GM12891 (cell line): Measurements from ENCODE around the gene DHFR2.

Experiments used
- POLR2A ChIP-seq: IDR thresholded peaks from 2 replicates; pipeline ENCODE4 v1.6.1; 2011; ENCODE audit warnings: low read depth, low read length, control low read depth
- POLR2AphosphoS5 ChIP-seq: IDR thresholded peaks from 2 replicates; pipeline ENCODE4 v1.6.1; 2011; ENCODE audit warnings: low read depth, low read length, control low read depth
- TAF1 ChIP-seq: IDR thresholded peaks from 2 replicates; pipeline ENCODE4 v1.6.1; 2011; ENCODE audit warnings: low read depth, low read length, control low read depth

DNA sequence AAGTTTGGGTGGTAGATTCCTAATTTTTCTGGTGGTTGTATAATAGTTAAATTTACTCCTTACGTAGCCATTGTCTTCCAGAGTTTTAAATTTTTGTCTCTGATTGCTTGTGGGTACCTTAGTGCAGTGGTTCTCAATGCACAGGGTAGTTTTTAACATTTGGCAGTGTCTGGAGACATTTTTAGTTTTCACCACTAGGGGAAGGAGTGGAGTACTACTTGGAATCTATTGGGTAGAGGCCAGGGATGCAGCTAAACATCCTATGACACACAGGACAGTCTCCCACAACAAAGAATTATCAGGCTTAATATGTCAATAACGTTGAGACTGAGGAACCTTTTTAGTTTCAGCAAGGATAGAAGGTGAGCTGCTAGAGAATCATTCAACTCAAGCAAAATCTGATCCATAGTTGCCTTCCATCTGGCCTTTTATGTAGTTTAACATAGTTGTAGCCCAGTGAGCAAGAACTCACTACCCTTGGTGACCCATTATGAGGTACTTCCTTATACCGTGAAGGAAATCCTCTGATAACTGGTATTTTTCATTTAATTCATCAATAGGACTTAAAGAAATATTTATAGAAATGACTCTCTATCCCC is 25.7 kb downstream of the DHFR2 start:
- no peak for TF ChIP-seq POLR2A
- TF ChIP-seq TAF1 = no peak
- no peak for TF ChIP-seq POLR2AphosphoS5
